ENCODE measurements around the gene GRAMD1B.

The GRAMD1B gene

GRCh38 chr11:123393312-123393927 is 36.6 kb upstream of the GRAMD1B start:
- peaks cover 15% of the 10 kb centered on the region for H3K4me1 ChIP-seq
- TF ChIP-seq CTCF (IDR thresholded peaks at IDR 0.05; ENCODE audit: low read depth, low read length), result no peak
- no peaks in the 10 kb centered on the region for H3K27me3 ChIP-seq
- peak; percentile 25 for DNase-seq
- H3K36me3 ChIP-seq, result no peaks in the 10 kb centered on the region
- no peaks in the 10 kb centered on the region for H3K9me3 ChIP-seq
- no peak overlapping the region; the same call in 1 of the 2 replicates for H3K4me3 ChIP-seq (ENCODE audit: low read depth, low read length)

GRCh38 chr11:123404676-123405075 is 25.4 kb upstream of the GRAMD1B start:
- H3K27me3 ChIP-seq, result no peaks in the 10 kb centered on the region
- H3K36me3 ChIP-seq, result no peaks in the 10 kb centered on the region
- H3K4me3 ChIP-seq (ENCODE audit: low read depth, low read length), result no peak overlapping the region
- no peak for DNase-seq
- peaks cover 22% of the 10 kb centered on the region for H3K4me1 ChIP-seq
- no peaks in the 10 kb centered on the region for H3K9me3 ChIP-seq
- no peak for TF ChIP-seq CTCF (IDR thresholded peaks at IDR 0.05; ENCODE audit: low read depth, low read length)

GRCh38 chr11:123405123-123405592 is 24.9 kb upstream of the GRAMD1B start:
- DNase-seq, result no peak
- no peak for TF ChIP-seq CTCF (IDR thresholded peaks at IDR 0.05; ENCODE audit: low read depth, low read length)
- Histone ChIP-seq H3K4me3 (ENCODE audit: low read depth, low read length) (no peak overlapping the region), H3K4me1 (peaks cover 24% of the 10 kb centered on the region), H3K36me3 (no peaks in the 10 kb centered on the region), H3K27me3 (no peaks in the 10 kb centered on the region), H3K9me3 (no peaks in the 10 kb centered on the region)

- no peak for TF ChIP-seq CTCF (IDR thresholded peaks at IDR 0.05; ENCODE audit: low read depth, low read length)
- H3K9me3 ChIP-seq, result no peaks in the 10 kb centered on the region
- H3K27me3 ChIP-seq, result no peaks in the 10 kb centered on the region
- peaks cover 28% of the 10 kb centered on the region for H3K4me1 ChIP-seq
- no peak for DNase-seq
- no peak overlapping the region for H3K4me3 ChIP-seq (ENCODE audit: low read depth, low read length)
- no peaks in the 10 kb centered on the region for H3K36me3 ChIP-seq
Observed at GRCh38 chr11:123406441-123407129, 23.5 kb upstream of the GRAMD1B start.

- H3K36me3 ChIP-seq, result no peaks in the 10 kb centered on the region
- peak; percentile 80 for DNase-seq
- no peaks in the 10 kb centered on the region for H3K27me3 ChIP-seq
- H3K4me1 ChIP-seq, result peaks cover 28% of the 10 kb centered on the region
- no peaks in the 10 kb centered on the region for H3K9me3 ChIP-seq
- no peak overlapping the region for H3K4me3 ChIP-seq (ENCODE audit: low read depth, low read length)
- peak; percentile 91 for TF ChIP-seq CTCF (IDR thresholded peaks at IDR 0.05; ENCODE audit: low read depth, low read length)
Observed at GRCh38 chr11:123407130-123407995, 22.7 kb upstream of the GRAMD1B start.
